Prostate gland (tissue), 2 donors: Measurements from ENCODE around the gene GNA14. TPM values are rescaled to one million over a fixed set of nuclear protein-coding genes. Genes with fewer than 3 reads are reported as not detected.

Source experiments
- DNase-seq: peaks from one replicate; pipeline ENCODE4 v3.0.0-alpha.2; 2019; ENCODE audit warnings: low spot score
- H3K27ac ChIP-seq, 2 donors: fragments of 200-600 bp; sonication (generic); 2 replicates each; pipeline ENCODE4 v1.5.1; 2017 to 2019
- H3K27me3 ChIP-seq: fragments of 200-600 bp; sonication (generic); replicated peaks from 2 replicates; pipeline ENCODE4 v1.5.1; 2019; ENCODE audit not compliant: insufficient read depth
- H3K36me3 ChIP-seq, 2 donors: fragments of 200-600 bp; sonication (generic); 1 replicate in 1 of 2; 2 replicates in 1 of 2; pipeline versions ENCODE4 v1.5.1 to v1.8.1; 2017 to 2019
- H3K4me1 ChIP-seq: fragments of 200-600 bp; sonication (generic); replicated peaks from 2 replicates; pipeline ENCODE4 v1.5.1; 2019
- H3K4me3 ChIP-seq, 2 donors: fragments of 200-600 bp; sonication (generic); 2 replicates each; pipeline ENCODE4 v1.5.1; 2017 to 2019
- H3K9me3 ChIP-seq: fragments of 200-600 bp; sonication (generic); 2 replicates; pipeline ENCODE4 v1.5.1; 2017
- CTCF ChIP-seq, 4 experiments: fragments of 200-600 bp in 2 of 4; fragments of 450-650 bp in 2 of 4; sonication (generic) in 2 of 4; IDR thresholded peaks; 1 replicate in 3 of 4; 2 replicates in 1 of 4; pipeline ENCODE4 v1.5.1; 2016 to 2019; ENCODE audit warnings: antibody characterized with exemption in 4 of 4, mild to moderate bottlenecking in 2 of 4, moderate library complexity in 2 of 4
- POLR2A ChIP-seq: fragments of 450-650 bp; IDR thresholded peaks from one replicate; pipeline ENCODE4 v1.6.1; 2016; ENCODE audit warnings: antibody characterized with exemption, mild to moderate bottlenecking
- POLR2AphosphoS5 ChIP-seq: sonication (generic); formaldehyde crosslinking; IDR thresholded peaks from one replicate; pipeline ENCODE4 v1.6.1; 2017; ENCODE audit warnings: antibody characterized with exemption
- WGBS: methylation state at CpG from one replicate; pipeline ENCODE4 v1.1.5; 2018; 5-methylcytosine and 5-hydroxymethylcytosine counted together
- intact Hi-C: fragments of 100-400 bp; cut with DNase I; formaldehyde crosslinking; loops from one replicate; pipeline ENCODE4 v1.14.2; 2022
- total RNA-seq, 2 donors: library from RNA; depleted of rRNA; stranded (reverse); fragments of >200 nt; gene quantifications; one replicate each; pipeline ENCODE4 v1.1.0, GENCODE V29; 2016

The GNA14 gene
- total RNA-seq, 2 donors from 2014 or later: 2.4 to 5.5 TPM

- no peaks in the 10 kb centered on the region for H3K36me3 ChIP-seq
- WGBS: 64% methylated on average over 2 of the region's 2 CpGs
- no peak overlapping the region for H3K4me3 ChIP-seq
- H3K4me1 ChIP-seq: no peaks in the 10 kb centered on the region
- H3K9me3 ChIP-seq: no peaks in the 10 kb centered on the region
- H3K27me3 ChIP-seq: no peaks in the 10 kb centered on the region
- TF ChIP-seq POLR2AphosphoS5 (no peak), POLR2A (no peak), CTCF (IDR thresholded peaks at IDR 0.05) (no peak)
- no peak for DNase-seq
- no peak overlapping the region for H3K27ac ChIP-seq
- intact Hi-C loops: no loop called here
These were observed 55.6 kb downstream of the GNA14 start for GRCh38 chr9:77592476-77592875.

- intact Hi-C loops: no loop called here
- Histone ChIP-seq H3K36me3 (no peaks in the 10 kb centered on the region), H3K27me3 (no peaks in the 10 kb centered on the region), H3K4me3 (no peak overlapping the region), H3K4me1 (no peaks in the 10 kb centered on the region), H3K9me3 (no peaks in the 10 kb centered on the region), H3K27ac (no peak overlapping the region)
- DNase-seq: no peak
- TF ChIP-seq POLR2A (no peak), CTCF (IDR thresholded peaks at IDR 0.05) (no peak), POLR2AphosphoS5 (no peak)
- WGBS: 51% methylated on average over 6 of the region's 6 CpGs
These were observed 58.9 kb downstream of the GNA14 start for GRCh38 chr9:77589046-77589795.

- H3K4me1 ChIP-seq: no peaks in the 10 kb centered on the region
- TF ChIP-seq CTCF (IDR thresholded peaks at IDR 0.05) (no peak), POLR2A (no peak), POLR2AphosphoS5 (no peak)
- no peak overlapping the region for H3K4me3 ChIP-seq
- no peaks in the 10 kb centered on the region for H3K36me3 ChIP-seq
- intact Hi-C loops: no loop called here
- DNase-seq: no peak
- 43% methylated on average over 2 of the region's 2 CpGs for whole genome bisulfite sequencing
- H3K27ac ChIP-seq: no peak overlapping the region
- H3K9me3 ChIP-seq: no peaks in the 10 kb centered on the region
- no peaks in the 10 kb centered on the region for H3K27me3 ChIP-seq
These were observed 59.7 kb downstream of the GNA14 start for GRCh38 chr9:77588271-77588937.

- Histone ChIP-seq H3K9me3 (no peaks in the 10 kb centered on the region), H3K27ac (no peak overlapping the region), H3K36me3 (no peaks in the 10 kb centered on the region), H3K27me3 (no peaks in the 10 kb centered on the region), H3K4me1 (no peaks in the 10 kb centered on the region), H3K4me3 (no peak overlapping the region)
- 80% methylated on average over 2 of the region's 2 CpGs for WGBS
- TF ChIP-seq POLR2A: no peak
- TF ChIP-seq CTCF (IDR thresholded peaks at IDR 0.05): no peak
- no peak for TF ChIP-seq POLR2AphosphoS5
- intact Hi-C loops: no loop called here
- no peak for DNase-seq
These were observed 60.3 kb downstream of the GNA14 start for GRCh38 chr9:77587851-77588250.

- intact Hi-C loops: no loop called here
- H3K9me3 ChIP-seq: no peaks in the 10 kb centered on the region
- no peaks in the 10 kb centered on the region for H3K27me3 ChIP-seq
- H3K36me3 ChIP-seq: no peaks in the 10 kb centered on the region
- H3K4me1 ChIP-seq: no peaks in the 10 kb centered on the region
- DNase-seq: no peak
- TF ChIP-seq POLR2AphosphoS5 (no peak), CTCF (IDR thresholded peaks at IDR 0.05) (no peak), POLR2A (no peak)
- H3K4me3 ChIP-seq: no peak overlapping the region
- no peak overlapping the region for H3K27ac ChIP-seq
These were observed 61.1 kb downstream of the GNA14 start for GRCh38 chr9:77587042-77587441.
